DND-41 (cell line): ENCODE data around the gene CREG2.

Experiments
- ATAC-seq: fragments of 200-7000 bp; cut with Tn5 transposase; 3 replicates; pipeline ENCODE4 v1.9.1; 2021; ENCODE audit warnings: low read depth; ENCODE audit not compliant: insufficient read depth
- DNase-seq: peaks from one replicate; pipeline ENCODE4 v3.0.0-alpha.2; 2020
- H2AFZ ChIP-seq: 2 replicates; pipeline ENCODE4 v1.6.0; 2012; ENCODE audit warnings: low read depth, low read length
- H3K27ac ChIP-seq: 2 replicates; pipeline ENCODE4 v1.5.1; 2012; ENCODE audit warnings: low read length, inconsistent platforms
- H3K27me3 ChIP-seq: fragments of 200-600 bp; sonication (generic); 2 replicates; pipeline ENCODE4 v1.6.0; 2012; ENCODE audit warnings: low read length, mild to moderate bottlenecking, inconsistent platforms; ENCODE audit not compliant: insufficient read depth, poor library complexity
- H3K36me3 ChIP-seq: 2 replicates; pipeline ENCODE4 v1.5.1; 2012; ENCODE audit warnings: low read length, inconsistent platforms; ENCODE audit not compliant: insufficient read depth
- H3K4me1 ChIP-seq: 2 replicates; pipeline ENCODE4 v1.5.1; 2012; ENCODE audit warnings: mild to moderate bottlenecking, low read length; ENCODE audit not compliant: insufficient read depth
- H3K4me2 ChIP-seq: 2 replicates; pipeline ENCODE4 v1.6.0; 2012; ENCODE audit warnings: mild to moderate bottlenecking, moderate library complexity, low read length, inconsistent platforms; ENCODE audit not compliant: insufficient read depth
- H3K4me3 ChIP-seq, 2 experiments: fragments of 200-600 bp in 1 of 2; shearing (Covaris generic) in 1 of 2; 2 replicates each; pipeline ENCODE4 v1.5.1; 2012 to 2016; ENCODE audit warnings: inconsistent platforms in 2 of 2, low read length in 2 of 2, mild to moderate bottlenecking in 2 of 2, low read depth in 1 of 2, moderate library complexity in 1 of 2
- H3K79me2 ChIP-seq: 2 replicates; pipeline ENCODE4 v1.6.0; 2012; ENCODE audit warnings: low read length, inconsistent platforms; ENCODE audit not compliant: insufficient read depth
- H3K9ac ChIP-seq: 2 replicates; pipeline ENCODE4 v1.6.0; 2012; ENCODE audit warnings: low read depth, mild to moderate bottlenecking, inconsistent platforms, low read length, moderate library complexity
- H3K9me3 ChIP-seq: 2 replicates; pipeline ENCODE4 v1.5.1; 2012; ENCODE audit warnings: low read length, moderate library complexity, mild to moderate bottlenecking, inconsistent platforms; ENCODE audit not compliant: insufficient read depth, severe bottlenecking
- H4K20me1 ChIP-seq: 2 replicates; pipeline ENCODE4 v1.6.0; 2012; ENCODE audit warnings: low read length; ENCODE audit not compliant: insufficient read depth
- CTCF ChIP-seq: IDR thresholded peaks from 2 replicates; pipeline ENCODE4 v1.5.1; 2012; ENCODE audit warnings: borderline replicate concordance, low read length, moderate library complexity, mild to moderate bottlenecking; ENCODE audit not compliant: poor library complexity, severe bottlenecking; ENCODE audit errors: extremely low read depth
- EZH2 ChIP-seq: IDR thresholded peaks from 3 replicates; pipeline ENCODE4 v1.6.1; 2012; ENCODE audit warnings: borderline replicate concordance, low read depth, mild to moderate bottlenecking, moderate library complexity, low read length, inconsistent platforms; ENCODE audit not compliant: severe bottlenecking

CREG2 gene

GRCh38 chr2:101311696-101312017 is 75.6 kb downstream of the CREG2 start:
- H3K9me3 ChIP-seq, result no peaks in the 10 kb centered on the region
- TF ChIP-seq EZH2 (no peak), CTCF (no peak)
- H3K79me2 ChIP-seq, result peaks cover 22% of the 10 kb centered on the region
- no peak overlapping the region for H3K4me3 ChIP-seq
- peaks cover 11% of the 10 kb centered on the region for H4K20me1 ChIP-seq
- peaks cover 52% of the 10 kb centered on the region for H3K4me1 ChIP-seq
- peaks cover 5% of the 10 kb centered on the region; the same call in 1 of the 2 replicates for H3K36me3 ChIP-seq
- H3K4me2 ChIP-seq, result peak overlapping the region; percentile 35
- ATAC-seq, result peak; percentile 23
- no peak overlapping the region for H3K9ac ChIP-seq
- peak overlapping the region; percentile 57 for H3K27ac ChIP-seq
- no peaks in the 10 kb centered on the region for H3K27me3 ChIP-seq
- H2AFZ ChIP-seq, result no peak overlapping the region; the same call in 1 of the 2 replicates
- peak; percentile 47 for DNase-seq

- H3K36me3 ChIP-seq, result peaks cover 10% of the 10 kb centered on the region; the same call in 1 of the 2 replicates
- peak; percentile 33 for ATAC-seq
- H3K79me2 ChIP-seq, result peaks cover 28% of the 10 kb centered on the region
- H4K20me1 ChIP-seq, result peaks cover 17% of the 10 kb centered on the region
- no peak overlapping the region for H3K4me3 ChIP-seq
- no peaks in the 10 kb centered on the region for H3K27me3 ChIP-seq
- peak overlapping the region; percentile 57 for H3K27ac ChIP-seq
- H2AFZ ChIP-seq, result no peak overlapping the region; the same call in 1 of the 2 replicates
- peak overlapping the region; percentile 35 for H3K4me2 ChIP-seq
- H3K4me1 ChIP-seq, result peaks cover 58% of the 10 kb centered on the region
- TF ChIP-seq CTCF (no peak), EZH2 (no peak)
- peak; percentile 33 for DNase-seq
- peak overlapping the region; percentile 2; the same call in 1 of the 2 replicates for H3K9ac ChIP-seq
- H3K9me3 ChIP-seq, result no peaks in the 10 kb centered on the region
Observed at GRCh38 chr2:101310834-101311695, 76.2 kb downstream of the CREG2 start.

- Histone ChIP-seq H3K4me1 (peaks cover 66% of the 10 kb centered on the region), H3K9me3 (no peaks in the 10 kb centered on the region), H3K4me3 (no peak overlapping the region), H3K27ac (0 out of 2 replicates have a peak overlapping the region, but pooled peaks have one; percentile 1), H2AFZ (no peak overlapping the region; the same call in 1 of the 2 replicates), H3K36me3 (peaks cover 13% of the 10 kb centered on the region; the same call in 1 of the 2 replicates), H4K20me1 (peaks cover 24% of the 10 kb centered on the region), H3K9ac (no peak overlapping the region), H3K27me3 (no peaks in the 10 kb centered on the region), H3K79me2 (peaks cover 36% of the 10 kb centered on the region), H3K4me2 (no peak overlapping the region)
- DNase-seq, result no peak
- no peak for TF ChIP-seq CTCF
- TF ChIP-seq EZH2, result no peak
- no peak for ATAC-seq
Observed at GRCh38 chr2:101310090-101310833, 77.0 kb downstream of the CREG2 start.
